Measurements from ENCODE around the gene PDAP1. TPM values are rescaled to one million over a fixed set of nuclear protein-coding genes. Genes with fewer than 3 reads are reported as not detected.

PDAP1 gene
- total and polyA plus RNA-seq, 10 of the 15 experiments (the other 5 are each of a cell fraction or from before 2014, with no cell fraction given) = 6.6 to 200 (median 87.7) TPM

- TF ChIP-seq CUX1 (IDR thresholded peaks at IDR 0.05; ENCODE audit: insufficient replicate concordance, low read depth, low read length) (no peak), TBL1XR1 (IDR thresholded peaks at IDR 0.05; ENCODE audit: low read depth, low read length) (no peak), NR2C1 (IDR thresholded peaks at IDR 0.05) (no peak), E2F8 (IDR thresholded peaks at IDR 0.05; ENCODE audit: low read depth, partially characterized antibody) (no peak), MYB (IDR thresholded peaks at IDR 0.05; ENCODE audit: borderline replicate concordance, low read depth, low read length) (no peak), ATF3 (IDR thresholded peaks at IDR 0.05; ENCODE audit: borderline replicate concordance, extremely low read depth, low read depth, low read length) (no peak), ZBED1 (IDR thresholded peaks at IDR 0.05; ENCODE audit: borderline replicate concordance) (no peak), JUND (IDR thresholded peaks at IDR 0.05; ENCODE audit: low read depth, low read length) (no peak), HDAC6 (IDR thresholded peaks at IDR 0.05; ENCODE audit: unreplicated experiment) (no peak), ZNF592 (IDR thresholded peaks at IDR 0.05) (no peak)
Observed at GRCh38 chr7:99357701-99358490, 50.5 kb downstream of the PDAP1 start (continued).
